UCSD-AML1 (cell line): Measurements from ENCODE around the gene DPH7.
A peak's percentile ranks its signal among the peaks of the same experiment; 100 is the strongest.
"Not testable (repeated sequence)": the region's sequence is repeated elsewhere in the genome, so short reads cannot be mapped to it uniquely, and the experiment has no call there.

ENCODE experiments used
- DNase-seq: peaks from one replicate; lab custom pipeline; 2025; ENCODE audit not compliant: unreplicated experiment; lab: John Stamatoyannopoulos, UW

The DPH7 gene

GRCh38 chr9:137606734-137607138 is 28.0 kb upstream of the DPH7 start:
- DNase-seq: no peak

- no peak for DNase-seq
Measured at GRCh38 chr9:137606005-137606621, 27.4 kb upstream of the DPH7 start.

- DNase-seq: peak; percentile 97
Measured at GRCh38 chr9:137605121-137606004, 26.6 kb upstream of the DPH7 start, which contains the start of gene ARRDC1. Gene ARRDC1 (plus strand): TSS chr9:137605686. CDS start chr9:137605718, 32 bp downstream.

GRCh38 chr9:137604345-137605086 is 25.8 kb upstream of the DPH7 start:
- no peak for DNase-seq

- no peak for DNase-seq
Measured at GRCh38 chr9:137603879-137604278, 25.2 kb upstream of the DPH7 start.

- peak; percentile 52 for DNase-seq
Measured at GRCh38 chr9:137602661-137603060, 23.9 kb upstream of the DPH7 start.

GRCh38 chr9:137598943-137599342 is 20.2 kb upstream of the DPH7 start:
- DNase-seq: no peak

GRCh38 chr9:137596577-137596976 is 17.9 kb upstream of the DPH7 start:
- not testable (repeated sequence) for DNase-seq

- no peak for DNase-seq
Measured at GRCh38 chr9:137593176-137593575, 14.5 kb upstream of the DPH7 start.

GRCh38 chr9:137592767-137593166 is 14.0 kb upstream of the DPH7 start:
- no peak for DNase-seq

GRCh38 chr9:137590469-137591383 is 12.0 kb upstream of the DPH7 start, which contains the start of gene ZMYND19:
Gene ZMYND19 (minus strand): TSS chr9:137590512. CDS start chr9:137590263, 249 bp downstream.
- DNase-seq: peak; percentile 93

- no peak for DNase-seq
Measured at GRCh38 chr9:137590123-137590468, 11.4 kb upstream of the DPH7 start.

- DNase-seq: no peak
Measured at GRCh38 chr9:137589441-137590122, 10.9 kb upstream of the DPH7 start.

- no peak for DNase-seq
Measured at GRCh38 chr9:137588891-137589290, 10.2 kb upstream of the DPH7 start.

- no peak for DNase-seq
Measured at GRCh38 chr9:137588311-137588710, 9.6 kb upstream of the DPH7 start.

- no peak for DNase-seq
Measured at GRCh38 chr9:137586854-137587253, 8.1 kb upstream of the DPH7 start.

GRCh38 chr9:137583957-137584356 is 5.2 kb upstream of the DPH7 start:
- no peak for DNase-seq

GRCh38 chr9:137583347-137583746 is 4.6 kb upstream of the DPH7 start:
- no peak for DNase-seq

- peak; percentile 33 for DNase-seq
Measured at GRCh38 chr9:137582286-137582860, 3.6 kb upstream of the DPH7 start.
